Renal cortical epithelial cell (primary cell): ENCODE measurements around the gene ADI1. TPM values are rescaled to one million over a fixed set of nuclear protein-coding genes. Genes with fewer than 3 reads are reported as not detected.
A peak's percentile ranks its signal among the peaks of the same experiment; 100 is the strongest.

Experiments
- DNase-seq: peaks from one replicate; pipeline ENCODE4 v3.0.0-alpha.2; 2011; ENCODE audit warnings: low read depth
- total RNA-seq: library from RNA; depleted of rRNA; stranded (reverse); fragments of >200 nt; gene quantifications from 2 replicates; pipeline ENCODE4 v1.2.3, GENCODE V29; 2014

ADI1 gene
- total RNA-seq, 1 donor from 2014 or later: 35.3 TPM

GRCh38 chr2:3480352-3481010 lies 38.9 kb downstream of the ADI1 start:
- no peak for DNase-seq

GRCh38 chr2:3479430-3480320 lies 39.7 kb downstream of the ADI1 start:
- DNase-seq: no peak

- no peak for DNase-seq
These were observed 40.4 kb downstream of the ADI1 start for GRCh38 chr2:3478846-3479385.

- no peak for DNase-seq
These were observed 42.4 kb downstream of the ADI1 start for GRCh38 chr2:3476985-3477327.

GRCh38 chr2:3476321-3476984 lies 42.9 kb downstream of the ADI1 start:
- DNase-seq: no peak

GRCh38 chr2:3475771-3476170 lies 43.6 kb downstream of the ADI1 start:
- DNase-seq: no peak

GRCh38 chr2:3472966-3473365 lies 46.4 kb downstream of the ADI1 start:
- no peak for DNase-seq

- no peak for DNase-seq
These were observed 47.0 kb downstream of the ADI1 start for GRCh38 chr2:3472296-3472695.

- DNase-seq: no peak
These were observed 48.2 kb downstream of the ADI1 start for GRCh38 chr2:3470856-3471737.

- peak; percentile 17 for DNase-seq
These were observed 49.1 kb downstream of the ADI1 start for GRCh38 chr2:3470166-3470651.

- DNase-seq: no peak
These were observed 49.8 kb downstream of the ADI1 start for GRCh38 chr2:3469486-3469885.

GRCh38 chr2:3468296-3468988 lies 50.9 kb downstream of the ADI1 start:
- DNase-seq: no peak

- no peak for DNase-seq
These were observed 51.7 kb downstream of the ADI1 start for GRCh38 chr2:3467654-3468053.

GRCh38 chr2:3466966-3467365 lies 52.4 kb downstream of the ADI1 start:
- no peak for DNase-seq

GRCh38 chr2:3466482-3466863 lies 52.9 kb downstream of the ADI1 start:
- no peak for DNase-seq

- peak; percentile 68 for DNase-seq
These were observed 53.4 kb downstream of the ADI1 start for GRCh38 chr2:3465844-3466481.

GRCh38 chr2:3465328-3465727 lies 54.0 kb downstream of the ADI1 start:
- no peak for DNase-seq

GRCh38 chr2:3464401-3465005 lies 54.8 kb downstream of the ADI1 start:
- DNase-seq: no peak

GRCh38 chr2:3463944-3464343 lies 55.4 kb downstream of the ADI1 start:
- DNase-seq: no peak
